ENCODE measurements around the gene SLC12A8.

SLC12A8 gene

GRCh38 chr3:125141596-125142419 lies 70.7 kb downstream of the SLC12A8 start:
- peak overlapping the region; percentile 5 for H3K4me3 ChIP-seq (replicated peaks; ENCODE audit: low read depth, low read length)
- DNase-seq (ENCODE audit: low read depth): peak; percentile 52
- TF ChIP-seq CTCF (IDR thresholded peaks at IDR 0.05; ENCODE audit: low read length, missing control alignments): no peak

- DNase-seq (ENCODE audit: low read depth): no peak
- H3K4me3 ChIP-seq (replicated peaks; ENCODE audit: low read depth, low read length): no peak overlapping the region
- TF ChIP-seq CTCF (IDR thresholded peaks at IDR 0.05; ENCODE audit: low read length, missing control alignments): no peak
These were observed 71.5 kb downstream of the SLC12A8 start for GRCh38 chr3:125140818-125141595.

GRCh38 chr3:125140011-125140817 lies 72.3 kb downstream of the SLC12A8 start:
- no peak overlapping the region for H3K4me3 ChIP-seq (replicated peaks; ENCODE audit: low read depth, low read length)
- DNase-seq (ENCODE audit: low read depth): peak; percentile 46
- no peak for TF ChIP-seq CTCF (IDR thresholded peaks at IDR 0.05; ENCODE audit: low read length, missing control alignments)

- H3K4me3 ChIP-seq (replicated peaks; ENCODE audit: low read depth, low read length): no peak overlapping the region
- TF ChIP-seq CTCF (IDR thresholded peaks at IDR 0.05; ENCODE audit: low read length, missing control alignments): no peak
These were observed 73.2 kb downstream of the SLC12A8 start for GRCh38 chr3:125139386-125139785.

GRCh38 chr3:125137358-125138033 lies 75.1 kb downstream of the SLC12A8 start:
- H3K4me3 ChIP-seq (replicated peaks; ENCODE audit: low read depth, low read length): no peak overlapping the region
- TF ChIP-seq CTCF (IDR thresholded peaks at IDR 0.05; ENCODE audit: low read length, missing control alignments): no peak
- peak; percentile 60 for DNase-seq (ENCODE audit: low read depth)

More at GRCh38 chr3:125139386-125139785, 73.2 kb downstream of the SLC12A8 start:
- no peak for DNase-seq (ENCODE audit: low read depth)

- H3K4me3 ChIP-seq (replicated peaks; ENCODE audit: low read depth, low read length): no peak overlapping the region
- no peak for TF ChIP-seq CTCF (IDR thresholded peaks at IDR 0.05; ENCODE audit: low read length, missing control alignments)
- no peak for DNase-seq (ENCODE audit: low read depth)
These were observed 75.6 kb downstream of the SLC12A8 start for GRCh38 chr3:125136966-125137357.
